HG03439 (cell line): ENCODE measurements around the gene MSGN1.
A peak's percentile ranks its signal among the peaks of the same experiment; 100 is the strongest.

Experiments
- ATAC-seq: cut with Tn5 transposase; IDR thresholded peaks from one replicate; pipeline ENCODE4 v1.9.1; 2021; ENCODE audit warnings: mild to moderate bottlenecking, moderate library complexity; ENCODE audit not compliant: unreplicated experiment

The MSGN1 gene

GRCh38 chr2:17845806-17846205, 29.5 kb downstream of the MSGN1 start:
- ATAC-seq, result no peak

GRCh38 chr2:17846676-17847075, 30.4 kb downstream of the MSGN1 start:
- ATAC-seq, result no peak

- no peak for ATAC-seq
Measured at GRCh38 chr2:17847236-17847635, 31.0 kb downstream of the MSGN1 start.

- no peak for ATAC-seq
Measured at GRCh38 chr2:17849275-17849674, 33.0 kb downstream of the MSGN1 start.

- no peak for ATAC-seq
Measured at GRCh38 chr2:17850151-17850550, 33.9 kb downstream of the MSGN1 start.

GRCh38 chr2:17851731-17852585, 35.7 kb downstream of the MSGN1 start:
- ATAC-seq, result peak; percentile 92

- ATAC-seq, result no peak
Measured at GRCh38 chr2:17853799-17854198, 37.5 kb downstream of the MSGN1 start.

GRCh38 chr2:17857021-17857420, 40.8 kb downstream of the MSGN1 start:
- no peak for ATAC-seq

GRCh38 chr2:17858064-17858463, 41.8 kb downstream of the MSGN1 start:
- no peak for ATAC-seq

- ATAC-seq, result no peak
Measured at GRCh38 chr2:17863539-17863938, 47.3 kb downstream of the MSGN1 start.

- ATAC-seq, result no peak
Measured at GRCh38 chr2:17864676-17865075, 48.4 kb downstream of the MSGN1 start.

GRCh38 chr2:17867133-17867532, 50.9 kb downstream of the MSGN1 start:
- ATAC-seq, result no peak
